HG03354 (cell line): ENCODE measurements around the gene CORO1C.

Experiments
- ATAC-seq: cut with Tn5 transposase; IDR thresholded peaks from one replicate; pipeline ENCODE4 v1.9.1; 2021; ENCODE audit warnings: mild to moderate bottlenecking; ENCODE audit not compliant: unreplicated experiment, poor library complexity, severe bottlenecking

The CORO1C gene

DNA sequence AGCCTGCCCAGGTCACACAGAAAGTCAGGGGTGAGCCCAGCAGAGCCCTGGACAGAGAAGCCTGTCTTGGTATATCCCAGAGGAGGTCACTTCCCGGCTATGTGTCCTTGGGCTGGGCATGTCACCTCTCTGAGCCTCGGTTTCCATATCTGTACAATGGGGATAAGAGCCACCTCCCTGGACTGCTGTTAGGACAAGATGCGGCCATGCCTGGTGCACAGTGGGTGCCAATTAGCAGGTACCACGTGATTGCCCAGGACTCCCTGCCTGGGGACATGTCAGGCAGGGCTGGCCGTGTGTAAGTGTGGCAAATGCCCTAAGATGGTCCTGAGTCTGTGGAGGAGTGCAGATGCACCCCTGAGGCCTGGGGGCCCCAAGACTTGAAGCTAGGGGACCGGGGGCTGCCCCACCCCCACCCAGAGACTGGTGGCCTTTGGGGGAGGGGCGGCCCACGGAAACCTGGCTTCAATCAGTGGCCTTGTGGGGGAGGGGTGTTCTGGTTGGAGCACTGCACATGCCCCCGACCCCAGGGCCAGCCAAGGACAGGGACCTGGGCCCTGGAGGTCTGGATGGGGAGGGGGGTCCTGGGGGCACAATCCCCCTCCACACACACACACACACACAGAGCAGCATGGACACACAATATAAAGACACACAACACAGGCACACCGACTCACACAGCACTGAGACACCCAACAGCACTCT lies 134.3 kb downstream of the CORO1C start:
- ATAC-seq, result no peak

GRCh38 chr12:108595711-108596647 lies 135.3 kb downstream of the CORO1C start:
- ATAC-seq, result no peak
